Measurements from ENCODE around the gene NUDT3. TPM values are rescaled to one million over a fixed set of nuclear protein-coding genes. Genes with fewer than 3 reads are reported as not detected.
"Not testable (repeated sequence)": the region's sequence is repeated elsewhere in the genome, so short reads cannot be mapped to it uniquely, and the experiment has no call there.

NUDT3 gene
- total RNA-seq, 4 donors from 2014 or later, result 51.6 to 88.7 (median 57.3) TPM

DNA sequence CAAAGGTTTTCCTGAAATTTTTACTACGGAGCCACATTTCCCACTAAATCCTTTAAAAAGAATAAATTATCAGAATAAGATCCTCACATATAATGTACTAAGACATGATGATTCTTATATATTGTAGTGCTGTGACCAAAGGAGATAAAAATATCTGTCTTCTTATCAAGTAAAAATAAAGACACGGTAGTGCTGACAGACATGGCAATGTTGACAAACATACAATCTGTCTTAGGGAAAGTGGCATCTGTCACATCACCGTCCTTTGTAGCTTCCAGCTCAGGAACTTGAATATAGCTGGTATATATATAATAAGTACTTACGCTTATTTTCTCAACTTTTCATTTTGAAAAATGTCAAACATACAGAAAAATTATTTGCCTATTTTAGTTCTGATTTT lies 66.8 kb downstream of the NUDT3 start:
- no peaks in the 10 kb centered on the region for H3K36me3 ChIP-seq
- TF ChIP-seq POLR2A (IDR thresholded peaks at IDR 0.05) (no peak), EP300 (IDR thresholded peaks at IDR 0.05) (no peak)
- WGBS, 2 donors, result 82 to 90% methylated on average over 4 of the region's 4 CpGs
- H3K27ac ChIP-seq, result no peak overlapping the region
- no peak for DNase-seq (ENCODE audit: low spot score in 2 of 2)
- H3K4me1 ChIP-seq, result peaks cover 0 to 20% (median 2%) of the 10 kb centered on the region in 4 donors
- no peaks in the 10 kb centered on the region for H3K27me3 ChIP-seq
- H3K9me3 ChIP-seq, result no peaks in the 10 kb centered on the region
- no peak overlapping the region for H3K4me3 ChIP-seq

DNA sequence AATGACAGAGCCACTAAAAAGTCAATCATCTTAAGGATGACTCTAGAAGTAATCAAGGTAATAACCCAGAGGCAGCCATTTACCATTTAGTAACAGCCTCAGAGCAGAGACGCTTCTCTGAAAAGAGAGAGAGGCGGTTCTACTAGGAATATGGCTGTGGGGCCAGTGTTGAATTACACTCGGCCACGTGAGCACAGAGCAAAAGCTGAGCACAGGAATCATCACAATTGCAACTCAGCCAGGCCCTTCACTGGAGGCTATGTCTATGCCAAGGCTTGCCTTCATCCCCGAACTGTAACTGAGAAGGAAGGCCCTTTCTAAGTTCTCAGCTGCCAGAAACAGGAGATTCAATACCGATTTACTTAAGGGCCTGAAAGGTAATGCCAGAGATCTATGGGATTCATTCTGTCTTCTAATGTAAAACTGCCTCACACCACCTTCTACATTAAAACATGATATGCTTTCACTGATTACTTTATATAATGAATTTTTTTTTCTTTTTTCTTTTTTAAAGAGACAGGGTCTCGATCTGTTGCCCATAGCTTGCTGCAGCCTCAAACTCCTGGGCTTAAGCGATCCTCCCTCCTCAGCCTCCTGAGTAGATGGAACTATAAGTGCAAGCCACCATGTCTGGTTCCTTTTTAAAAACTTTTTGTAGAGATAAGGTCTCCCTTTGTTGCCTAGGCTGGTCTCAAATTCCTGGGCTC lies 67.6 kb downstream of the NUDT3 start:
- TF ChIP-seq POLR2A (IDR thresholded peaks at IDR 0.05), result no peak
- 40 to 51% methylated on average over 8 of the region's 8 CpGs for WGBS, 2 donors
- H3K27ac ChIP-seq, result peak overlapping the region in 2 of 4 donors; percentile 45 to 47

DNA sequence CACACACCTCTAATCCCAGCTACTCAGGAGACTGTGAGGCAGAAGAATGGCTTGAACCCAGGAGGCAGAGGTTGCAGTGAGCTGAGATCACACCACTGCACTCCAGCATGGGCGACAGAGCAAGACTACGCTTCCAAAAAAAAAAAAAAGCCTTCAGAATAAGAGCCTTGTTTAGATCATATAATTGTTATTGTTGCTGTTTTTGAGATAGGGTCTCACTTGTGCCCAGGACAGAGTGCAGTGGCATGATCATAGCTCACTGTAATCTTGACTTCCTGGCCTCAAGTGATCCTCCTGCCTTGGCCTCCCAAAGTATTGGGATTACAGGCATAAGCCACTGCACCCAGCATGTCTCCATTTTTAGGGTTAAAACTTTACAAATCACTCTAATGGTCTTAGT lies 68.2 kb downstream of the NUDT3 start:
- H3K9me3 ChIP-seq; H3K27me3 ChIP-seq; H3K4me3 ChIP-seq; H3K36me3 ChIP-seq; H3K27ac ChIP-seq; DNase-seq (ENCODE audit: low spot score in 2 of 2): not testable (repeated sequence)
- H3K4me1 ChIP-seq, result peaks cover 0 to 32% (median 4%) of the 10 kb centered on the region in 4 donors
- WGBS, 2 donors, result 70 to 74% methylated on average over 2 of the region's 2 CpGs

More for the DNA sequence above, 67.6 kb downstream of the NUDT3 start:
- Histone ChIP-seq H3K36me3 (no peaks in the 10 kb centered on the region), H3K27me3 (no peaks in the 10 kb centered on the region), H3K9me3 (no peaks in the 10 kb centered on the region), H3K4me3 (no peak overlapping the region), H3K4me1 (peaks cover 0 to 25% (median 2%) of the 10 kb centered on the region in 4 donors)
- no peak for DNase-seq (ENCODE audit: low spot score in 2 of 2)

DNA sequence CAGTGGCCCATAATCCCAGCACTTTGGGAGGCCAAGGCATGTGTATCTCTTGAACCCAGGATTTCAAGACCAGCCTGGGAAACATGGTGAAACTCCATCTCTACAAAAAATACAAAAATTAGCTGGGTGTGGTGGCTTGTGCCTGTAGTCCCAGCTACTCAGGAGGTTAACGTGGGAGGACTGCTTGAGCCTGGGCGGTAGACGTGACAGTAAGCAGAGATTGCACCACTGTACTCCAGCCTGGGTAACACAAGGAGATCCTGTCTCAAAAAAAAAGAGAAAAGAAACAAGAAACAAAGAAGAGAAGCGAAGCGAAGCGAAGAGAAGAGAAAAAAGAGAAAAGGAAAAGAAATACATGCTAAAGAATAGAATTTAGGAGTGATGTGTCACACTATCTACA lies 69.2 kb downstream of the NUDT3 start:
- H3K4me3 ChIP-seq, result no peak overlapping the region
- H3K4me1 ChIP-seq, result peaks cover 0 to 41% (median 7%) of the 10 kb centered on the region in 4 donors
- H3K27ac ChIP-seq, result no peak overlapping the region
- no peaks in the 10 kb centered on the region for H3K36me3 ChIP-seq
- H3K9me3 ChIP-seq, result no peaks in the 10 kb centered on the region
- TF ChIP-seq POLR2A (IDR thresholded peaks at IDR 0.05), result no peak
- TF ChIP-seq, protein P1, sequence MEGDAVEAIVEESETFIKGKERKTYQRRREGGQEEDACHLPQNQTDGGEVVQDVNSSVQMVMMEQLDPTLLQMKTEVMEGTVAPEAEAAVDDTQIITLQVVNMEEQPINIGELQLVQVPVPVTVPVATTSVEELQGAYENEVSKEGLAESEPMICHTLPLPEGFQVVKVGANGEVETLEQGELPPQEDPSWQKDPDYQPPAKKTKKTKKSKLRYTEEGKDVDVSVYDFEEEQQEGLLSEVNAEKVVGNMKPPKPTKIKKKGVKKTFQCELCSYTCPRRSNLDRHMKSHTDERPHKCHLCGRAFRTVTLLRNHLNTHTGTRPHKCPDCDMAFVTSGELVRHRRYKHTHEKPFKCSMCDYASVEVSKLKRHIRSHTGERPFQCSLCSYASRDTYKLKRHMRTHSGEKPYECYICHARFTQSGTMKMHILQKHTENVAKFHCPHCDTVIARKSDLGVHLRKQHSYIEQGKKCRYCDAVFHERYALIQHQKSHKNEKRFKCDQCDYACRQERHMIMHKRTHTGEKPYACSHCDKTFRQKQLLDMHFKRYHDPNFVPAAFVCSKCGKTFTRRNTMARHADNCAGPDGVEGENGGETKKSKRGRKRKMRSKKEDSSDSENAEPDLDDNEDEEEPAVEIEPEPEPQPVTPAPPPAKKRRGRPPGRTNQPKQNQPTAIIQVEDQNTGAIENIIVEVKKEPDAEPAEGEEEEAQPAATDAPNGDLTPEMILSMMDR (IDR thresholded peaks at IDR 0.05), result no peak
- no peaks in the 10 kb centered on the region for H3K27me3 ChIP-seq
- 89 to 94% methylated on average over 6 of the region's 6 CpGs for whole genome bisulfite sequencing, 2 donors
- no peak for DNase-seq (ENCODE audit: low spot score in 2 of 2)

DNA sequence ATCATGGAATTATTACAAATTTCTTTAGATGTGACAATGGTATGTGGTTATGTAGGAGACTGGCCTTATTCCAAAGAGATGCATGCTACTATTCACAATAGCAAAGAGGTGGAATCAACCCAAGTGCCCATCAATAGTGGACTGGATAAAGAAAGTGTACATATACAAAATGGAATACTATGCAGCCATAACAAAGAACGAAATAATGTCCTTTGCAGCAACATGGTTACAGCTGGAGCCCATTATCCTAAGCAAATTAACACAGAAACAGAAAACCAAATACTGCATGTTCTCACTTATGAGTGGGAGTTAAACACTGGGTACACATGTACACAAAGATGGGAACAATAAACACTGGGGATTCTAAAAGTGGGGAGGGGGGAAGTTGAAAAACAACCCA lies 69.7 kb downstream of the NUDT3 start:
- 87 to 96% methylated on average over 1 of the region's 1 CpG for WGBS, 2 donors
- TF ChIP-seq EP300 (IDR thresholded peaks at IDR 0.05) (no peak), POLR2A (IDR thresholded peaks at IDR 0.05) (no peak)
- TF ChIP-seq, protein P1 (IDR thresholded peaks at IDR 0.05), result no peak

DNA sequence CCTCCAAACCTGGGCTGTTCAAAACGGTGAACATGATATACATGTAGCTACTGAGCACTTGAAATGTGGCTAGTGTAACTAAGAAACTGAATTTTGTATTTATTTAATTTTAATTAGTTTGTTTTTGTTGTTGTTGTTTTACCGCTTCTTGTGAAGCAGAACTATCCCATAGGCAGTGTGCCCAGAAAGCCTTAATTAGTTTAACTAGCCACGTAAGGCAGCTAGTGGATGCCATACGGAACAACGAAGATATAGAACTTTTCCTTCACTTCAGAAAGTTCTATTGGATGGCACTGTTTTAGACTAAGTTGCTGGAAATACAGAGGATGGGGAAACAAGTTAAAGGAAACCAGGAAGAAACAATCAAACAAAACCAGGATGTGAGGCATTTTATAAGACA lies 70.6 kb downstream of the NUDT3 start:
- TF ChIP-seq POLR2A (IDR thresholded peaks at IDR 0.05), result no peak
- TF ChIP-seq, protein P1 (IDR thresholded peaks at IDR 0.05), result no peak
- no peak for TF ChIP-seq EP300 (IDR thresholded peaks at IDR 0.05)
- WGBS, 2 donors, result 85 to 92% methylated on average over 5 of the region's 5 CpGs

More for the DNA sequence above, 69.7 kb downstream of the NUDT3 start:
- Histone ChIP-seq H3K4me3 (no peak overlapping the region), H3K27me3 (no peaks in the 10 kb centered on the region), H3K4me1 (peaks cover 0 to 45% (median 13%) of the 10 kb centered on the region in 4 donors), H3K36me3 (no peaks in the 10 kb centered on the region), H3K27ac (no peak overlapping the region), H3K9me3 (no peaks in the 10 kb centered on the region)
- DNase-seq (ENCODE audit: low spot score in 2 of 2), result no peak

More for the DNA sequence above, 70.6 kb downstream of the NUDT3 start:
- H3K27me3 ChIP-seq, result no peaks in the 10 kb centered on the region
- H3K27ac ChIP-seq, result no peak overlapping the region
- no peaks in the 10 kb centered on the region for H3K9me3 ChIP-seq
- H3K36me3 ChIP-seq, result no peaks in the 10 kb centered on the region
- H3K4me3 ChIP-seq, result no peak overlapping the region
- no peak for DNase-seq (ENCODE audit: low spot score in 2 of 2)
- peaks cover 0 to 51% (median 18%) of the 10 kb centered on the region in 4 donors for H3K4me1 ChIP-seq
